H1 (cell line): ENCODE measurements around the gene PID1. TPM values are rescaled to one million over a fixed set of nuclear protein-coding genes. Genes with fewer than 3 reads are reported as not detected.

Source experiments
- RAD21 ChIP-seq, 2 experiments: IDR thresholded peaks in 1 of 2; conservative IDR thresholded peaks in 1 of 2; 2 replicates each; pipeline ENCODE4 v1.6.1; 2011; ENCODE audit warnings: low read depth in 2 of 2, low read length in 2 of 2, improper control_type of control experiment in 1 of 2, inconsistent platforms in 1 of 2, mild to moderate bottlenecking in 1 of 2, moderate library complexity in 1 of 2
- polyA plus RNA-seq, 7 experiments: library from polyadenylated mRNA; depleted of rRNA in 3 of 7; stranded (reverse) in 5 of 7; unstranded in 2 of 7; fragments of >200 nt in 5 of 7; fragments of 200-250 nt in 2 of 7; gene quantifications; 1 replicate in 5 of 7; 2 replicates in 1 of 7; 4 replicates in 1 of 7; pipeline versions ENCODE4 v1.2.1 to v1.2.3, GENCODE V29; 2011 to 2013; ENCODE audit warnings: missing spikeins in 2 of 7, mixed read lengths in 2 of 7
- total RNA-seq: library from RNA; stranded (reverse); fragmentation: NEBNext Ultra II Directional; extraction: Animal tissue kit (Norgen Biotek cat#: 25700); gene quantifications from 2 replicates; pipeline ENCODE4 v1.2.1, GENCODE V29; 2021

PID1 gene
- total and polyA plus RNA-seq, 2 of the 8 experiments (the other 6 are each of a cell fraction or from before 2014, with no cell fraction given), result 1.5 to 3.3 TPM

DNA sequence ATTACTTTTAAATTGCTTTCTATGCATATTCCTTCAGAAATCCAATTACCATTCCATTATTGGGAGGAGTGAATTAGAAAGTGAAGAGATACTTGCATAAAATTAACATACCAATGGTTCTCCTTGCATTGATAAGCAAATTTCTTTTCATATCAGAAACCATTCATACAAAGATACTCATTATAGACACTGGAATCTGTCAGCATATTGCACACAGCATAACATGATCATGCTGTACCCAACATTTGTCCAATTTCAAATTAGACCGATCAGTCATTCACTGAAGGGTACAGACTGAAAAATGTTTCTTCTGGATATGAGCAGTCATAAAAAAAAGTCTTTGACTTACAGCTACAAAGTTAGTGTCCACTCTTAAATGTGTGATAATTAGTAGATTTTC, 175.6 kb downstream of the PID1 start (continued):
- TF ChIP-seq RAD21 (IDR thresholded peaks at IDR 0.05 in 1 of 2, conservative IDR thresholded peaks at IDR 0.05 in 1 of 2; ENCODE audit: low read depth in 2 of 2, low read length in 2 of 2), result no peak
